ENCODE results near the gene DNAH10.

DNA sequence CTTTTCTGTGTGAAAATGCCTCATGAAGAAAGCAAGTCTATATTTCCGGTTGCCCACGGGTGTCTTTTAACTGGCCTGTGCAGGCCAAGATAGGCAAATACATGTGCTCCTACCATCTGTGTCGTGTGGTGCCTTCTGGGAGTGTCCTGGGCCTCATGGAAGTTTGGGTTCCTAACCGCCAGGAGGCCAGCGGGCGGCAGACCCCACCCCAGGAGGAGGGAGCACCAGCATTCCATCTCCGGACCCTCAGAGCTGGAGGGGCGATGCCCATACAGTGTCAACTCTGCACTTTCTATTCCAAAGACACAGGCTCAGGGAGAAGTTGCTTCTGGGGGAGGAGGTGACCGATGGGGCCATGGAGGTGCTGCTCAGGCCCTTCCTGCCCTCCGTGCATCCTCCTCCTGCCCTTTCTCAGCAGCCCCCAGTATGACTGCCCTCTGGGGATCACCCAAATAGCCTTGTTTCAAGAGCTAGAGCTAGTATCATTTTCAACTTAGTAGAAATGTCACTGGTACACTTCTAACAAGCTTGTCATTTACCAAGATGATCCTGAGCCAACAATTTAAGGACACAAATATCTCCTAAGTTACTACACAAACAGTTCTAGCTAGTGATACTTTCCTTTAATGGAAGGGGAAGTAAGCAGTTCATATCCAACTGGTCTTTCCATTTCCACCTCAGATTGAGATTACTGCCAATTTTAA is 192.7 kb downstream of the DNAH10 start:
- TF ChIP-seq, protein P1, sequence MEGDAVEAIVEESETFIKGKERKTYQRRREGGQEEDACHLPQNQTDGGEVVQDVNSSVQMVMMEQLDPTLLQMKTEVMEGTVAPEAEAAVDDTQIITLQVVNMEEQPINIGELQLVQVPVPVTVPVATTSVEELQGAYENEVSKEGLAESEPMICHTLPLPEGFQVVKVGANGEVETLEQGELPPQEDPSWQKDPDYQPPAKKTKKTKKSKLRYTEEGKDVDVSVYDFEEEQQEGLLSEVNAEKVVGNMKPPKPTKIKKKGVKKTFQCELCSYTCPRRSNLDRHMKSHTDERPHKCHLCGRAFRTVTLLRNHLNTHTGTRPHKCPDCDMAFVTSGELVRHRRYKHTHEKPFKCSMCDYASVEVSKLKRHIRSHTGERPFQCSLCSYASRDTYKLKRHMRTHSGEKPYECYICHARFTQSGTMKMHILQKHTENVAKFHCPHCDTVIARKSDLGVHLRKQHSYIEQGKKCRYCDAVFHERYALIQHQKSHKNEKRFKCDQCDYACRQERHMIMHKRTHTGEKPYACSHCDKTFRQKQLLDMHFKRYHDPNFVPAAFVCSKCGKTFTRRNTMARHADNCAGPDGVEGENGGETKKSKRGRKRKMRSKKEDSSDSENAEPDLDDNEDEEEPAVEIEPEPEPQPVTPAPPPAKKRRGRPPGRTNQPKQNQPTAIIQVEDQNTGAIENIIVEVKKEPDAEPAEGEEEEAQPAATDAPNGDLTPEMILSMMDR (tag by site-specific recombination; IDR thresholded peaks at IDR 0.05) = no peak
- TF ChIP-seq ZNF514 (tag by site-specific recombination; IDR thresholded peaks at IDR 0.05) (no peak), ZNF114 (tag by site-specific recombination; IDR thresholded peaks at IDR 0.05) (no peak), ZNF529 (tag by site-specific recombination; IDR thresholded peaks at IDR 0.05; ENCODE audit: insufficient replicate concordance) (no peak), ZNF10 (tag by site-specific recombination; IDR thresholded peaks at IDR 0.05) (no peak), KLF16 (tag by site-specific recombination; IDR thresholded peaks at IDR 0.05) (no peak), YY1 (tag by site-specific recombination; IDR thresholded peaks at IDR 0.05) (no peak), ZNF174 (tag by site-specific recombination; IDR thresholded peaks at IDR 0.05) (no peak)
